Stimulated activated CD4-positive, alpha-beta T cell treated with anti-CD3 and anti-CD28 coated beads, TNF-alpha, amount 100 ng/mL, for 4 hours (primary cell): ENCODE data around the gene GNG10.
"Not testable (repeated sequence)": the region's sequence is repeated elsewhere in the genome, so short reads cannot be mapped to it uniquely, and the experiment has no call there.

Experiments
- DNase-seq, 3 experiments: peaks; one replicate each; pipeline ENCODE4 v3.0.0-alpha.2; 2020; ENCODE audit warnings: low read depth in 3 of 3

Gene GNG10

DNA sequence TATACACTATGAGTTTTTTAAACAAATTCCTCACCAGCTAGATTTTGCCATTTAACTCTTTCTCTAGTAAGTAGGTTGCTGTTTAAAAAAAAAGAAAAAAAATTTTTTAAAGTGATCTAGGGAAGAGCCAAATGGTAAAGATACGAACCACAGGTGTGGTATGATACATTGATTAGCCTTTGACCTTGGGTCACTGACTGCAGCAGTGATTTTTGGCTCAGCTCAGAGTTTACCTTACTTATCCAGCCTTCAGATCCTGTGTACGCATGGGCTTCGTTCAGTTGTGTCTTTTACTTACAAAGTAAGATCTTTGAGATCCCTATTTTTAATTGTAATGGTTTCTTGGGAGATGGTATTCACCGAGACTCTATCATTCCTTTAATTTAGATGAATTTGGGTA lies 12.4 kb upstream of the GNG10 start:
- no peak for DNase-seq

DNA sequence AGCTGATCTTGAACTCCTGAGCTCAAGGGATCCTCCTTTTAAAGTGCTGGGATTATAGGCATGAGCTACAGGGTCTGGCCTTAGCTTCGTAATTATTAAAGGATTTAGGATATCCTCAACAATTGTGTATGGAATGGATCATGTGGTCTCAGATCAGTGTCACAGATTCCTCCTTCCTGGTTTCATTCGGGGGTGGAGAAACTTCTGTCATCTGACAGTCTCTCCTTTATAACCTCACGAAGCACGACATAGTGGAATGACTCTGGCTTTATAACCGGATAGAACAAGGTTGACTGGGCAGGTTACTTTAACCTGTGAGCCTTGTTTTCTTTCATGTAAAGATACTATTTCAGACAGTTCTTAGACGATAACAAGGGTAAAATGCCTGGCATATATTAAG lies 4.4 kb upstream of the GNG10 start:
- no peak for DNase-seq

DNA sequence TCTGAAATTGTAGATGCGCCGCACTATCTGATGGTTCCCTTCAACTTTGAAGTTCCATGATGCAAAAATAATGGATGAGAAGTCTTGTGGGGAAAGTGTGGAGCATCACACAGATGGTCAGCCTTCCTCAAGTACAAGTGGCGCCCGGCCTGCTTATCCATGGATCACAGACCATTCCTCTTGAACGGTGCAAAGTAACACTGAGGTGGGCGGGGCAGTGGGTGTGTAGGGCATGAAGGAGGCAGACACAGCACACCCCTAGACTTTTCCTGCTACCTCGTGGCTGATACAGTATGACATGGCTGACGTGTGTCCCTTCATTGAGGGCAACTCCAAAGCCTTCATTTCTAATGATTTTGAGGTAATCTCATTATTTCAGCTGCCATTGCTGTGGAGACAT lies 2.5 kb upstream of the GNG10 start:
- DNase-seq: no peak

DNA sequence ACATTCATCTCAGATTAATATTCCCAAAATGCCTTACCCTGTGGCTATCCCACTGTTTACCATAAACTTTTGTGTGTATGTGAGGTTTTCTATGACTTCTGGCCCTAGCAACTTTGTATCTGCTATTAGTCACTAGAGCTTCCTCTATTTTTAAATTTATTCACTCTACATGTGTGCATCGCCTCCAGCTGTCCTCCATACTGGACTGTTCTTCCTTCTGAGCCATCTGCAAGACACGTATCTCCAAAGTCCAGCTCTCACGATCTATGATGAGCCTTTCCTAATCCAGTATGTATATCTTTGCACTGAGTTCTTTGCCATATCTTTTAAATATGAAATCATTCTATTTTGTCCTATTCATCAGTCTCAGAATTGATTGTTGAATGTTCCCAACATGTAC lies 1.7 kb upstream of the GNG10 start:
- DNase-seq: no peak

DNA sequence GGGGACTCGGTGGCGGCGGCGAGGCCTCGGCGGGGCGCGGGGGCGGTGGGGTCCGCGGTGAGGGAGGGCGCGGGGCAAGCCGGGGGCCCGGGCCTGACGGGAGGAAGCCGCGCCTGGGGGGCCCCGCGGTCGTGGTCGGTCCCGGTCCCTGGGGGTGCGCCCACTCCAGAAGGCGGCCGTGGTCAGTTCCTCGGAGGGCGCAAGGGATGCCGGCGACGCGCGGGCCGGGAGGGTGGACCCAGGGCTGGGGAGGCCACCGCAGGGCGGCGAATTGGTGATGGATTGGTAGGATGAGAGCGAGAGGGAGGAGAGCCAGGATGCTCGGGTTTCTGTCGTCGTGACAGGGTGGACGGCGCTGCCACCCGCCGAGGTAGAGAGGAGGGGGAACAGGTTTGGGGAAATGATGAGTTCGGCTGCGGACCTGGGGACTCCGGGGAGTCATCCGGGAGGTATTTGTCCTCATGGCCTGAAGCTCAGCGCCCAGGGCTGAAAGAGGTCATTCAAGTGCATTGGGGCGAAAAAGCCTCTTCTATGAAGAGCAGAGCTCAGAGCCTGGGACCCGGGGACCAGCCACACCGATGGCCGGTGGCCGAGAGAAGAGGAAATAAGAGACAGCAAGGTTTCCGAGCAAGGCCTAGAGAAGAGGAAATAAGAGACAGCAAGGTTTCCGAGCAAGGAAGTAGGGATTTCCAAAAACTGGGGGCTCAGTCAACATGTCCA lies 557 bp downstream of the GNG10 start:
- DNase-seq: peak in 1 of 3 experiments; percentile 7

DNA sequence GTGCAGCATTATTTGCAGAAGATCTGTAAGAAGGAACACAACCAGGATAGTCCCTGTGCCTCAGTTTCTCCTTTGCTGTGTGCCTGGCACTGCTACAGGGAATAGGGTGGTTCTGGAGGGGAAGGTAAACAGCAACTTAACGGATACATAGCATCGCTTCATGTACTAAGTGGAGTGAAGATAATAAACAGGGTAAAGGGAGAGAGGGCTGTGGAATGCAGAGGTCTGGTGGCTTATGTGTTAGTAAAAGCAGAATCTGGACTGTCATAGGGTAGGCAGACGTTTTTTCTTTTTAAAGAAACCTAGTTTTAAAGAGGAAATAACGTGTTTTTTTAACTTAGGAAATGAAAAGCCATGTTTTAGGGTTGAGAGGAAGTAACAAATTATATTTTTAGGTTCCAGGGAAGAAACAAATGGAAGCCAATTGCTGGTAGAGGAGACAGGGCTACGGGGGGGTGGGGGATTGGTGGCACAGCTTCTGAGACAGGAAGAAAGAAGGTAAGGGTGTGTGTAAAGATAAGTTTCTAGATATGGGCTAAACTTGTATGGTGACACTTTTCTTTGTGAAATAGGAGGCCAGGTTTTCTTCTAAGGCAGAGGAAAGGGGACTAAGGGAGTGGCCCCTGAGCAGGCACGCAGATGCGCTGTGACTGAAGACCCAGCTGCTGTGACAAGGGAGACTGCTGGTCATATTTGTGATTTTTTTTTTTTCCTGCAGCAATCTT lies 1.3 kb downstream of the GNG10 start:
- DNase-seq: no peak

DNA sequence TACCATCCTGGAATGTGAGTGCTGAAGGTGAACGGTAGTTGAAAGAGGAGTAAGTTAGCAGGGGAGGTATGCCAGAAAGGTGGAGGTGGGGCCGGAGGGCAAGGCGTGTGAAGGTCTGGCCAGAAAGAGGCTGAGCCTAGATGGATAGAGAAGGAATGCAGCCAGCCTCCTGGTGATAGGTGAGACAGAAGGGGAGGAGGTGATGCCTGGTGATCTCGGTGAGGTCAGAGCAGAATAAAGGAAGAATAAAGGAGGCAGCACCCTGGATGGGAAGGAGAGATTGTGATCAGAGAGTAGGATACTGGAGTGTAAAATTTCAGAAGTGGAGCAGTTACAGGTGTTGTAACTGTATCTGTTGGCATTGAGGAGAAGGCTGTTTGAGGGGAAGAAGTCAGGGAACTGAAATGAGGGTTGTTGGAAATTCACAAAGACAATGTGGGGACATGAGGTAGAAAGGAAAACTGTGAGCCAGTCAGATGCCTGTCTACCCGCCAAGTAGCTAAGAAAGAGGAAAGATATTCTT lies 2.0 kb downstream of the GNG10 start:
- no peak for DNase-seq

DNA sequence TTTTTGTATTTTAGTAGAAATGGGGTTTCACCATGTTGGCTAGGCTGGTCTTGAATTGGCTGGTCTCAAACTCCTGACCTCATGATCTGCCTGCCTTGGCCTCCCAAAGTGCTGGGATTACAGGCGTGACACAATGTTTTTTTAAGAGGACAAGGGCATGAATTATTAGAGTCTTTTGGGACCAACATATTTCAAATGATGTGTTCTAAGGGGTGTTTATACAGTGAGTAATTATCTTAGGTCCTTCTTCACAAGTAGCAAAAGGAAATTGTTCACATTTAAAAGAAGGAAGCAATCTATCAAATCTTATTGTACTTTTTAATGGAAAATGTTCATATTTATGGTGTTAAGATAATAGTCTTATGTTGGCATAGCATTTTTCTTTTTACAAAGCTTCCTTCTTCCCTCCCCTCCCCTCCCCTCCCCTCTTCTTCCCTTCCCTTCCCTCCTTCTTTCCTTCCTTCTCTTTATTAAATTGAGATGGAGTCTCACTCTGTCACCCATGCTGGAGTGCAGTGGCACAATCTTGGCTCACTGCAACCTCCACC lies 6.7 kb downstream of the GNG10 start:
- DNase-seq: no peak

DNA sequence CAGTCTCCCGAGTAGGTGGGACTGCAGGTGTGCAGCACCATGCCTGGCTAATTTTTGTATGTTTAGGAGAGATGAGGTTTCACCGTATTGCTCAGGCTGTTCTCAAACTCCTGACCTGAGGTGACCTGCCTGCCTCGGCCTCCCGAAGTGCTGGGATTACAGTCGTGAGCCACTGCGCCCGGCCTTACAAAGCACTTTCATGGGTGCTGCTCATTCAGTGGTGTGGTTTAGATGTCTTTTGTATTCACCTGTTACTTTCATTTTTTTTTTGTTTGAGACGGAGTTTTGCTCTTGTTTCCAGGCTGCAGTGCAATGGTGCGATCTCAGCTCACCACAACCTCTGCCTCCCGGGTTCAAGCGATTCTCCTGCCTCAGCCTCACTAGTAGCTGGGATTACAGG lies 7.2 kb downstream of the GNG10 start:
- not testable (repeated sequence) for DNase-seq

DNA sequence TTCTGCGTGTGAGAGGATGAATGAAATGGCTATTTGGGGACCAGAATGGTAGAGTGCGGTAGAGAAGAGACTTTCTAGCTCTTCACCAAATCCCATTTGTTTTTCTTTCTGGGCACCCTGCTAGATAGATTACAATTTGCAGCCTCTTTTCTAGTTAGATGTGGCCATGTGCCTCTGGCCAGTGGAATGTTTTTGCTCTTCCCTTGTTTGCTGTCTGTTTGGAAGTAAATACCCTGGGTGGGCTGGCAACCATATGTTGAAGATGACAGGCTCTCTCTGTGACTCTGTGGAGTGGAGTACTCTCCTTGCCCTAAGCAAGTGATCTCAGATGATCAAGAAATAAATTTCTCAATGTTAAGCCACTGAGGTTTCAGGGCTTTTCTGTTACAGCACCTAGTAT lies 12.9 kb downstream of the GNG10 start:
- no peak for DNase-seq

DNA sequence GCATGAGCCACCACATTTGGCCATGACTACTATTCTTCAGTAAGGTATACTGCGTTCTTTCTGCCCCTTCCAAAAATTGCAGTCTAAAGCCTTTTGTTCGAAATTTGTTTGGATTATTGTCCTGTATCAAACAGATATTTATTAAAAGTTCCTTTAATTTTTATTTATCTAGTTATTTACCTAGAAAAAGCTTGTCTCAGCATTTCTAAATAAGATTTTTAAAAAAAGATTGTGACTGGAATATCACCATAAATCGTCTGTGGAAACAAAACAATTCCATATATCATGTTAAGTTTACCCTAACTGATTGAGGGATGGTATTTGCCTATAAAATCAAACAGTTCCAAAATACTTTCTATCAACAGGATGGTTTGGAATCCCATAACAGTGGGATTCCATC lies 14.7 kb downstream of the GNG10 start:
- DNase-seq: no peak

DNA sequence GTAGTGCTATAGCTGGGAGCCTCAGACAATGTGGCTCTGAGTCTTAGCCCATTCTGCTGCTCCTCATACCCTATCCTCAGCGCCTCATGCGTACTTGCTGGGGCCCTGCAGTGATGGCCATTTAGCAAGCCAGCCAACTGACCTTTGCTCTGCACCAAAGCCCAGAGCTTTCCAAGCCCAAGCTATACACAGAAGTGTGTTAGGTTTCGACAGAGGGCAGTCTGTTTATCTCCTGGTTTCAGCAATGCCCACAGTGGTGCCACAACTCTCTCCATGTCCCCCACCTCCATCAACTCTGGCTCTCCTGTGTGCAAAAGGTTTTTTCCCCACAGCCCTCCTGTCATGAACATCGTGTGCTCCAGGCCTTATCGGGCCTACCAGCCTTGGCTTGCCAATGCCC lies 16.9 kb downstream of the GNG10 start:
- DNase-seq: no peak

DNA sequence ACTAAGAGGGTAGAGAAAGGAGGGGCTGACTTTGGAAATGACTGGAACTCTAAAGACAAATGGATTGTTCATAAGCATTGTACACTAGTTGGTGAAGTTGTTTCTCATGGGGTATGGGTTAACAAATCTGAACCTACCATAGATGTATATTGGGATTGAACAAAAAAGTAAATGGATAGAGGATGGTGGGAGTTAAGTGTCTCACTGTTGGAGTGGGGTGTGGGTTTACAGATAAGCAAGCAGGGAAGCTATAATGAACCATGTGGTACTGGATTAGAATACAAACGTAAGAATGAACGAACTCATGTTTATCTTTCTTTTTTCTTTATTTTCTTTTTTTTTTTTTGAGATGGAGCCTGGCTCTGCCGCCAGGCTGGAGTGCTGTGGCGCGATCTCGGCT lies 17.8 kb downstream of the GNG10 start:
- DNase-seq: no peak

DNA sequence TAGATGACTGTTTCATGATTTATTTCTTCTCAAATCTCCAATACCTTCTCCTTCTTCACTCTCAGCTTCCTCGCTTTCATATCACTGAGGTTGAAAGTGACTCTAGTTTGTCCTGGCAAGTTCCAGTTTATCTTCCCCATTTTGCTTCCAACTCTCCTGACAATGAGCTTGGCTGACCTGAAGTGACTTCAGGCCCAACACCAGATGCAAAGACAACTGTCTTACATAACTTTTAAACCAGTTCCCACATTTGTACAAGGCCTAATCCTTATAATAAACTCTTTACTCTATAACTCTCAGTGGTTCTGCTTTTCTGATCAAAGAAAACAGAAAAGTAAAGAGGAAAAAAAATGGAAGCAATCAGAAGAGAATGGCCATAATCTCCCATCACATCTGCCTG lies 22.0 kb downstream of the GNG10 start:
- DNase-seq: no peak

DNA sequence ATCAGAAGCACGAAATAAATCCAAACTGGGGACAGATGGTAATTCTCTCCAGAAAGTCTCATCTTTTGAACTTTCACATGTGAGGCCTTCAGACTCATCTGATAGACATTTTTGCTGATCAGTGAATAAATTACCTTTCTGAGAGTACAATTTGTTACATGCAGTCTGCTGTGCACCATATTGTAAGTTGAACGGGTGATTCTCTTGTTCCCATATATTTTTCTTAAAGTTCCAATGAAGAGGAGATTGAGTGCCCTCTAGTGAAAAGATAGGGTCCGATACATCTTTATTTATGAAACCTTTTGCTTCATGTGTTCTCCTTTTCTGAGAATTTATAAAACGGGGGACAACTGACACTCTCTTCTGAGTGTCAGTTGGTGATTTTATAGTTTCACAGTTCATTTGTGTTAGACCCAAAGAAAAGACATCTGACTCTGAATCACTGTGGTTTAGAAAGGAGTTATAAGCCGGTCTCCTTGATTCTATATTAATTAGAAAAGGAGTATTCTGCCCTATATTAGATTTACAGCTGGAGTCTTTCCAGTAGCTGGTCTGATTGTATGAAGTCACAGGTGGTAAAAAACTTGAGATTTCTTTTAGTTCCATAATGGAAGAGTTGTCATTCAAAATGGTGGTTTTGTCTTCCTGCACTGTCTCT lies 30.4 kb downstream of the GNG10 start:
- no peak for DNase-seq

DNA sequence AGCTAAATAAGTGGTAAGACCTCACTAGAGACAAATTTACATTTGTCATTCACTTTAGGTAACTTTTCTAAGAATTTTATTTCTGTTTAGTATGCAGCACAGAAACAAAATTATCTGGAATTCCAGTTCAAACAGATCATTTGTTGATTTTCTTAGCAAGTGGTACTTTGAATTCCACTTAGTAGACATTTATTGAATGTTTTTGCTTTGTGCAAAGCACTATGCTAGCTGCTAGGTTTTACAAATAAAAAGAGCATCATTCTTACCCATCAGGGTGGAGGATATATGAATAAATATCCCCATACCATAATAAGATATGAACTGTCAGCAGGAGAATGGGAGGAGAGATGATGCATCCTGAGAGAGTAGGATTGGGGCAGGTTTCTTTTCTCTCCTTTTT lies 35.4 kb downstream of the GNG10 start:
- DNase-seq: no peak

DNA sequence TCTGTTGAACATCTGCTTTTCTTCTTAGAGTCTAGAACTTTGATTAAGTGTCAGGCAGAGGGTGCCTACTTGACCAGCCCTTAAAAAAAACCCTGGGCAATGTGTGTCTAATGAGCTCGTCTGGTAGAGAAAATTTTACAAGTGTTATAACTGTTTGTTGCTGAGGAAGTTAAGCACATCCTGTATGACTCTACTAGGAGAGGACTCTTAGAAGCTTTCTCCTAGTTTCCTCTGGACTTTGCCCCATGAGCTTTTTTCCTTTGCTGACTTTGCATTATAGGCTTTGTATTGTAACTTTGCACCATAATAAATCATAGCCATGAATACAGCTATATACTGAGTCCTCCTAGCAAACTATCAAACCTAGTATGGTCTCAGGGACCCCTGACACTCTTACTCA lies 39.4 kb downstream of the GNG10 start:
- DNase-seq: no peak

DNA sequence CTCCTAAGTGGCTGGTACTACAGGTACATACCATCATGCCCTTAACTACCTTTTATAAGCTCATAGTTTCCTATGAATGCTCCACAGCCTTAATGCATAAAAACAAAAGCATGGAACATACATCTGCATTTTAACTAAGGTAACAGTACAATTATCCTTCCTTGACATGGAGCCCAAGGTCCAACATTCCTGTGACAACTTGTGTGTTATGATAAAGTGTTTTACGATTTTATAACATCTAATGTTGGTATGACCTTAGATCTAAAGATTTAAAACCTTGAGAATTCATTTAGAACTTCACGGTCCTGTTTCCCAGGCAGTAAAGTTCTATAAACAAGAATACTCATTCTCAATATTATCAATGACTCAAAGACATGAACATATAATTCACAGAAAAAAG lies 43.1 kb downstream of the GNG10 start:
- DNase-seq: no peak

DNA sequence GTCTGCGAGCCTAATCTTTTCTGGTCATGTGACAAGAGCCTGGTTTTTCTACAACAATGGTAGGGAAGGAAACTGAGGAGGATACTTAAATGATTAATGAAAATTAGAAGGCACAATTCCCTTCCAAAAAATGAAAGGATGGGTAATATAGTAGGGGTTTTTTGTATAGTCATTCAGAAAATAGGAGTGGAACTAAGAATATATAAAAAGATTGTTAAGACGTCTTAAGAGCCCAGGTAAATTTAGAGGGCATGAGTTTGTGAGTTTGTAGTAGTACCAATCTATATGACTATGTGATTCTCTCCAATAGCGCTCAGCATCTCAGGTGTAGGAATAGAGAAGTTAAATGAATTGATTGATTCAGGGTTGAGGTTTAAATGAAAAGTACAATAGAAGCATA lies 50.1 kb downstream of the GNG10 start:
- no peak for DNase-seq

DNA sequence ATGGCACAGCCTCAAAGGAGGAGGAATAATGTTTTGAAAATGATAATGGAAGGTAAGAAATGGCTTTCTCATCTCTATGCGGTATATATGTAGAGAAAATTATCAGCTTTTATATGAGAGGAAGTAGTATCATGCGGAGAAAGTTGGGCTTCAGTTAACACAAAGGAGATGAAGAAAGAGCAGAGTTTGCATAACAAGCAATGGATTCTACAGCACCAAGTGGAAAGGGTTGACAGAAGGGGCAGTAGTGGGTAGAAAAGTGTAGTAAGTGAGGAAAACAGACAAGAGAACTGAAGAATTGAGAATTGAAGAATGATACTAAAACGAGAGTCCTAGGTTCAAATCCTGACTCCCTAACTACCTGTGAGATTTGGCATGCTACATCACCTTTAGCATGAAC lies 51.0 kb downstream of the GNG10 start:
- no peak for DNase-seq

DNA sequence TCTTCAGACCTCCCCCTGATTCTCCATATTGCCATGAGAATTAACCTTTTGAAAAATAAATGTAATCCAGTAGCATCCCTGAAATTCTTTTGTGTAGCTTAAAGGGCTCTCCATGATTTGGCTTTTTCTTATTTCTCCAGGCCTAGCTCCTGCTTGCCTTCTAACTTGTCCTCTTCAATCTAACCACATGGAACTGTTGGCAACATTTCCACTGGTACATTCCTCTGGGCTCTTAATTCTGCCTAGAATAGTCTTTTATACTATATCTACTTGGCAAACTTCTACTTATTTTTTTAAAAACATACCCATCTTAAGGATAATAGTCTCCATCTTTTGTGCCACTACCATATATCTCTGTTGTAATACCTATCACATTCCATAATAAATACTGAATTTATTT lies 54.1 kb downstream of the GNG10 start:
- DNase-seq: no peak

DNA sequence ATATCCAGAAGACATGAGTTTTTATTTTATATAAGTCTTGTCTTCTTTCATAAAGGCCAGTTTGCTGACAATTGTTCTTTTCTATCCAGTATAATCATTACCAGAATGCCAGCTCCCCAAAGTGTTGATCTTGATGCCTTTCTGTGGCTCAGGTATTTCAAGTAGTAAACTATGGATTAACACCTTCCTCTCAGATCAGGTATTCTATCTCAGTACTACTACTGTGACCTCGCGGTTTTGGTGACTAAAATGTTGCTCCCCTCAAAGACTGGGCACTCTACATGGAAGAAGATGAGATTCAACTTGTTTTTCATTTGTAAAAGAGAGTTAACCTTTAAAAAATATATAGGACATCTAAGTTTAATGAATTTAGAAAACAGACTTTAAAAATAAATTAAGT lies 58.1 kb downstream of the GNG10 start:
- DNase-seq: no peak
